NCI-H446 treated with DMSO at 0.1 percent for 48 hours (cell line): ENCODE data around the gene ZNF324B.
A peak's percentile ranks its signal among the peaks of the same experiment; 100 is the strongest.
"Not testable (repeated sequence)": the region's sequence is repeated elsewhere in the genome, so short reads cannot be mapped to it uniquely, and the experiment has no call there.

ENCODE experiments used
- DNase-seq: peaks from one replicate; lab custom pipeline; 2025; lab: John Stamatoyannopoulos, UW

The ZNF324B gene

DNA sequence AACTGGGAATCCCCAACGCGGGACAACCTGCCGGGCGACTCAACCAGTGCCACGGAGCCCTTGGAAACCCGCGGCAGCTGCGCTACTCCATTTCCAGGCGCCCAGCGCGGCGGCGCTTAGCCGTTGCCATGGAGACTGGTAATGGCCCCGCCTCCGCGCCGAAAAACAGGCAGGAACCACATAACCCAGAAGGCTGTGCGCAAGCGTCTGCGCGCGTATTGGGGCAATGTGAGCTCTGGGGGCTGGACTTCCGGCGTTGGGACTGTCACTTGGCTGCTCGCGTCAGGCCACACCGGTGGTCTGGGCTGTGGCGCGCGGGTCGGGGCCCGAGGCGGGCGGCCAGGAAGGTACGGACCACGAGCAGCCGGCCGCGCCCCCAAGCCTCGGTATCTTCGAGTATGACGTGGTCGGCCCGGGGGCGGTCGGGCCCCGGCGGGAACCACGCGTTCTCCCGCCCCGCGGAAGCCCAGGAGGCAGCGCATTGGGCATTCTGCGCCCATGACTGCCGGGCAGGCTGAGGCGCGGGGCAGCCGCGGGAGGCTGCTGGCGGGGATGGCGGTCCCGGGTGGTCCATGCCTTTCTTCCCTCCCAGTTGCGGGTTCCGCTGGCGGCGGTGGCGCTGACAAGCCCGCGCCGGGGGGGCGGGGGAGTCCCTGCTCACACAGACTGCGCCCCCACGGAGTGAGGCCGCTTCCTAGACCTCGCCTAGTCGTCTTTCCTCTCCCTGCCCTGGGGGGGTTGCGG is at the start of gene ZNF324B:
Gene ZNF324B (plus strand): TSS at position 265 of the 744 bp plus-strand sequence. CDS start 2,080 bp downstream, outside the sequence.
- DNase-seq = peak; percentile 94

DNA sequence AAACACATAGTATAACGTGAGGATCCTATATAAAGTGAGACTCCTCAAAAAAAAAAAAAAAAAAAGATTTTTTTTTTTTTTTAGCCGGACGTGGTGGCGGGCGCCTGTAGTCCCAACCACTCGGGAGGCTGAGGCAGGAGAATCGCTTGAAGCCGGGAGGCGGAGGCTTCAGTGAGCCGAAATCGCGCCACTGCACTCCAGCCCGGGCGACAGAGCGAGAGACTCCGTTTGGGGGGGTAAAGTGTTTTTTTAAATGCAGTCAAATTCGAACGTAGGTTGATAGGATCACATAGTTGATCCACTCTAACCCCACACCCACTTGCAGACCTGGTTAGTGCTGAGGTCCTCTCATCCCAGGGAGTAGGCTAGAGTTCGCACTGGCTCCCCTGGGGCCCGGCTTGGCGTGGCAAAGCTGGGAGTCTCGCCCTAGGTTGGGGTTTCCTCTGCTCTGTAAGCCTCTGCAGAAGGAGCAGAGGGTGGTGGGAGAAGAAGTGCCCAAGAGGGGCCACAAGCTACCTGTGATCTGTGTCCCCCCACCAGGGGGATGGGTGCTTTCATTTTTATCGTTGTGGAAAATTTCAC is 49.5 kb upstream of the ZNF324B start:
- DNase-seq = no peak

DNA sequence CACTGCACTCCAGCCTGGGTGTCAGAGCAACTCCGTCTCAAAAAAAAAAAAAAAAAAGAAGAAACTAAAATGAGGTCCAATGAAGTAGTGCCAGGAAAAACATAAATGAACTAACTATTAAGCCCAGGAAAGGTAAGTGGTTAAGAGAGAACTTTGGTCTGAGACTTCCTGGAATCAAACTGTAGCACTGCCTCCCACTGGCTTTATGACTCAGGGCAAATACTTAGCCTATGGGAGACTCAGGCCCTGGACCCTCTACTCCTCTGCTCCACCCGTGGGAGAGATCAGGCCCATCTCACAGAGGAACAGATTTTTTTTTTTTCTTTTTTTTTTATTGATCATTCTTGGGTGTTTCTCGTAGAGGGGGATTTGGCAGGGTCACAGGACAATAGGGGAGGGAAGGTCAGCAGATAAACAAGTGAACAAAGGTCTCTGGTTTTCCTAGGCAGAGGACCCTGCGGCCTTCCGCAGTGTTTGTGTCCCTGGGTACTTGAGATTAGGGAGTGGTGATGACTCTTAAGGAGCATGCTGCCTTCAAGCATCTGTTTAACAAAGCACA is 47.4 kb upstream of the ZNF324B start:
- DNase-seq = not testable (repeated sequence)

DNA sequence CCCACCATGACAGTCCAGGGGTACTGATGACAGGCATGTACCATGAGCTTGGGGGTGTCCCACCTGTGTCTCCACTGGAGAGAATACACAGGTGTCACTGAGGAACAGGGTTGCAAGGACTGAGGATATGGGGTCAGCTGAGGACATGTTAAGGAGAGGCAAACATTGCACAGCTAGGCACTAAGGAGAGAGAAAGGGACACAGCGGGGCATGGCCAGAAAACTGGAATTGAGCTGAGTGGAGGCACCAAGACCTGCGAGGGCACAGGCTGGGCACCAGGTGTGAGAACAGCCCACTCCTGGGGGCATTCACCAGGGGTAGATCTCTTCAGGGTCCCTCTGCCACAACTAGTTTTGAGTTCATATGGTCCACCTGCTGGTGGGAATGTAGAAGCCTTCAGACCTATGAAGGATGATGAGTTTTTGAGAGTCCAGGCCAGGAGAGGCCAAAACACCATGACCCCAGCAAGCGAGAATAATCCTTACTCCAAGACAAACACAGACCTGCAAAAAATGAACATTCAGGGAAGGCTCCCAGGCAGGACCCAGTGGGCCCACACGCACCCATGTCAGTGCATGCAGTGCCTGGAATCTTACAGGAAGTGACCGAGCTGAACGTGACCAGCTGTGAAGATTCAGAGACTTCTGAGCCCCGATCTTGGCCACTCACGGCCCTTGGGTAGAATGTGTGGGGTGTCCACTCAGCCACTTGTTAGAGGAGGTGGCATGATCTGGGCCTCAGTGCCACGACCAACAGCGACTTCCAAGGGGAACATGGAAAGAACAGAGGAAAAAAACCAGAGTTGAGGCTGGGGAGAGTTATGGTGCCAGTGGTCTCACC is 44.4 kb upstream of the ZNF324B start:
- DNase-seq = no peak

DNA sequence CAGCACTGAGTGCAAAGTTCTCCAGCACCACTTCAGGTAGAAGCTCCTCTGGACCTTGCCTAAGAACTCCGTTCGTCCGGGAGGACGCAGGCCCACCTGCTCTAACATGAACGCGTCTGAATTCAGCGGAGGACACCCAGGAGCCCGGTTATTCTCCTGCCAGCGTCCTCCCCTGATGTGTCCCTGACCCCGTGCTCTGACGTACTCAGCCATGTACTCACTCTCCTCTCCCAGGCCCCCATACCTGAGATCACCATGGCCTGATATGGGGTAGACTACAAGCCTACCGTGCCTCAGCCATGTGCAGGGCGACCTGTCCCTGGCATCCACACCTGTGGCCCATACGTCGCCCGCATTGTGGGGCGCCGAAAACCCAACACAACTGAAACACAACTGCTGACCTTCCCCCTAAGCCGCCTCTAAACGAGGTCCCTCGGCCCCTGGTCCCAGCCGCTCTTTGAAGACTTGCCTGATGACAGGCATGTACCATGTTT is 43.7 kb upstream of the ZNF324B start:
- DNase-seq = no peak

DNA sequence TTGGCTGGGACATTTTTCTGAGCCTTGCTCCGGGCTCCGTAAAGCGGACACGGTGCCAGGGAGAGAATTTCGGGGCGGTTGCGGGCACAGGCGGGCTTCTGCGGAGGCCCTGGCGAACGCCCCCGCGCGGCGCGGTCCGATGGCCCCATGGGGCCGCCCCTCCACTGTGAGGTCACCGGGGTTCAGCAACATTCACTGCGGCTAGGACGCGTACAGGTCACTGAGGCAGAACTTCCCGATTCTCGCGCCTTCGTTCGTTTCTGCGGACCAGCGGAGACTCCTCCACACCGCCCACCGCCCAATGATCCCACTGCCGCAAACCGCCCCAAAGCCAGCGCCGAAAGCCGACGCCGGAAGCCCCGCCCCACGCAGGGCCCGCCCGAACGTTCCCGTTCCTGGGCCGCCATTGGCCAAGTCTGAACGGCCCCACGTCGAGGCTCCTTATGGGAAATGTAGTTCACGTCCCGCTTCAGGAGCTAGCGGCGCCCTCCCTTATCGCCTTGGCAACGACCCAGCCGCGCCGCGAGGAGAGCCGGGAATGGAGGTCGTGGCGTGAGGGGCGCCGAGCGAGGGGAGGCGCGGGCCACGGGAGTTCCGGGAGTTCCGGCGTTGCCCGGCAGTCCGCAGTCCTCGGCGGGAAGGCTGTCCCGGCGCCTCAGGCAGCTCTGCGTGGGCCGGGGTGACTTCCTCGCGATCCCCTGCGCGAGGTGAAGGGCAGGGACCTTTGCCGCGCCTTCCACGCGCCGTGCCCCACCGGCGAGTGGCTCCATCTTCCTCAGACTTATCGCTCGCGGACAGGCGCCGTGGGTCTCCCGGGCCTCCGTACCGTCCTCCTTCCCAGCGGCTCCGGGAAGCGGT is 43.0 kb upstream of the ZNF324B start, which contains the start of gene ZNF584:
Gene ZNF584 (plus strand): TSS at position 498 of the 858 bp plus-strand sequence. CDS start 499 bp downstream, outside the sequence.
- peak; percentile 91 for DNase-seq

DNA sequence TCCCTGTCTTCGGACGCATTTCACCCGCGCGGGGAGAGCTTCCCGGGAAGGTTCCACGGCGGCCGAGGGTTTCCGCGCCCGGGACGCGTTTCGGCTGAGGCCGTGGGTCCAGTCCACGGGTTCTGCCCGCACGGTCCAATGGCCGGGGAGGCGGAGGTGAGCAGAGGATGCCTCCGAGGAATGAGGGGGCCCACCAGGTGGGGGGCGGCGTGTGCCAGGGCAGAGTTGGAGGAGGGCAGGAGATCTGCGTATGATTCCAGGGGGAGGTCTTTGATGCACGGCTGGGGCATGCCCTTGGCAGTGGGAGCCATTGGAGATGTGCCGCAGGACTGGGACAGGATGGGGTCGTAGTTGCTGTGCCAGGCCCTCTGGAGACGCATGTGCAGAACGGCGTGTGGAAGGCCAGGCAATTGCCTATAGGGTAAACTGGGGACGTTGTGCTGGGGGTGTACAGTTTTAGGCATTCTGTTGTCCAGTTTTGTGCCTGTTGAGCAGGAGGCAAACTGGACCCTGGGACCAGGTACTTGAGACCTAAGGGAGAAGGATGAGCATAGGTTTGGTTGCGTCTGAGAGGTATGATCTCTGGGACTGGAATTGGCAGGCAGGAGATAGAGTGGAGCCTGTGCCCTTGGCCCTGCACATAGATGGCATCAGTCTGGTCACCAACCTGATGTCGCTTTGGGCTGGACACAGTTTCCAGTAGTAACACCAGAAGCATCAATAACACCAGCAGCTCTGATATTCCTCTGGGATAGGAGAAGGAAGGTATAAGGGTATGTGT is 42.2 kb upstream of the ZNF324B start:
- DNase-seq = peak; percentile 11

DNA sequence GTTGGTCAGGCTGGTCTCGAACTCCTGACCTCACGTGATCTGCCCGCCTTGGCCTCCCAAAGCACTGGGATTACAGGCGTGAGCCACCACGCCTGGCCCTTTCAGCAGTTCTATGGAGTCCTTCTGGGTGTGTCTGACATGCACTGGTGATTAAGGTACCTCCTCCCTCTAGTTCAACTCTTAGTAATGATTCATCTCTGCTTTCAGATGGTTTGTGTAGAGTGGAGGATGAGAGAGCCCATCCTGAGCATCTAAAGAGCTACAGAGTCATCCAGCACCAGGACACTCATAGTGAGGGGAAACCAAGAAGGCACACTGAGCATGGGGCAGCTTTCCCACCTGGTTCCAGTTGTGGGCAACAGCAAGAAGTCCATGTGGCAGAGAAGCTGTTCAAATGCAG is 34.8 kb upstream of the ZNF324B start:
- DNase-seq = no peak

DNA sequence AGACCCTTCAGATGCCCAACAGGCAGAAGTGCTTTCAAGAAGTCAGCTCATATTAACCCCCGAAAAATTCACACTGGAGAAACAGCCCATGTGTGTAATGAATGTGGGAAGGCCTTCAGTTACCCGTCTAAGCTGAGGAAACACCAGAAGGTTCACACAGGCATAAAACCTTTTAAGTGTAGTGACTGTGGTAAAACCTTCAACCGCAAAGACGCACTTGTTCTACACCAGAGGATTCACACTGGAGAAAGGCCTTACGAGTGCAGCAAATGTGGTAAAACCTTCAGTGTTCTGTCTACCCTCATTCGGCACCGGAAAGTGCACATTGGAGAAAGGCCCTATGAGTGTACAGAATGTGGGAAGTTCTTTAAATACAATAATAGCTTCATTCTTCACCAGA is 34.4 kb upstream of the ZNF324B start:
- no peak for DNase-seq

DNA sequence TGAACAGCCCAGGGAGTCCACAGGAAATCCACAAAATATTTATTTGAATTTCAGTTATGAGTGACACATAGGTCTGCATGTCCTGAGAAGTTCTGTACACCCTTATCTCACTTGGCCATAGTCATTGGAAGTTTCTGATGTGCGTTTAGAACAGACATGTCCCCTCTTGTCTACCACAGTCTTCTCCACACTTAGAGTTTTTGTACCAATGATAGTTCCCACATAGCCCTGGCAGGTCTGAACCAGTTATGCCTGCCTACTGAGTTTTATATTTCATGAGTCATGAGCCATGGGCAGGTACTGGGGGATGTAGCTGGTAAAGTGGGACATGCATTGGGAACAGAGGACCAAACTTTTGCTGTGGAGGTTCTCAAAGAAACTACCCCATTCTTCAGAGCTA is 22.8 kb upstream of the ZNF324B start:
- DNase-seq = no peak

DNA sequence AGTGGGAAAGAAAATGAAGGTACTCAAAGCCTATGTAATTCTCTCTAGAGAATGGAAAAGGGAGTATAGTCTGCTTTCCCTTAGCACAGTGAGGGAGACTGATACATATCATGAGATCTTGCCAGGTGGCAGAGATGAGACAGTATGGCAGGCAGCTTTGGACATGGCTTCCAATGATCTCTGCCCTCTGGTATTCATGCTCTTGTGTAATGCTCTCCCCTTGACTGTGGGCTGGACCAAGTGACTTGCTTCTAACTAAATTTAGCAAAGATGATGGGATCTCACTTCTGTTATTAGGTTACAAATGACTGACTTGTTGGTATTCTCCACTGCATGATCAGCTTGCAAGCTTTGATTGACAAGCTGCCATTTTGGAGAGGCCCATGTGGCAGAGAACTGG is 21.7 kb upstream of the ZNF324B start:
- DNase-seq = no peak

DNA sequence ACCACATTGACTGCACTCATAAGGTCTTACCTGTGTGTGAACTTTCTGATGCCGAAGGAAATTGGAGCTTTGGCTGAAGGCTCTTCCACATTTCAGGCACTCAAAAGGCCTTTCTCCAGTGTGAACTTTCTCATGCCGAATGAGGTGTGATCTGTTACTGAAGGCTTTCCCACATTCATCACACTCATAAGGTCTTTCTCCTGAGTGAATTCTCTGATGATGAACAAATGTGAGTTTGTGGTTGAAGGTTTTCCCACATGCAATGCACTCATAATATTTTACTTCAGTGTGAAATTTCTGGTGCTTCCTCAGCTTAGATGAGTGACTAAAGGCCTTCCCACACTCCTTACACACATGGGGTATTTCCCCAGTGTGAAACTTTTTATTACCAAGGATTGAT is 17.2 kb upstream of the ZNF324B start:
- DNase-seq = no peak

DNA sequence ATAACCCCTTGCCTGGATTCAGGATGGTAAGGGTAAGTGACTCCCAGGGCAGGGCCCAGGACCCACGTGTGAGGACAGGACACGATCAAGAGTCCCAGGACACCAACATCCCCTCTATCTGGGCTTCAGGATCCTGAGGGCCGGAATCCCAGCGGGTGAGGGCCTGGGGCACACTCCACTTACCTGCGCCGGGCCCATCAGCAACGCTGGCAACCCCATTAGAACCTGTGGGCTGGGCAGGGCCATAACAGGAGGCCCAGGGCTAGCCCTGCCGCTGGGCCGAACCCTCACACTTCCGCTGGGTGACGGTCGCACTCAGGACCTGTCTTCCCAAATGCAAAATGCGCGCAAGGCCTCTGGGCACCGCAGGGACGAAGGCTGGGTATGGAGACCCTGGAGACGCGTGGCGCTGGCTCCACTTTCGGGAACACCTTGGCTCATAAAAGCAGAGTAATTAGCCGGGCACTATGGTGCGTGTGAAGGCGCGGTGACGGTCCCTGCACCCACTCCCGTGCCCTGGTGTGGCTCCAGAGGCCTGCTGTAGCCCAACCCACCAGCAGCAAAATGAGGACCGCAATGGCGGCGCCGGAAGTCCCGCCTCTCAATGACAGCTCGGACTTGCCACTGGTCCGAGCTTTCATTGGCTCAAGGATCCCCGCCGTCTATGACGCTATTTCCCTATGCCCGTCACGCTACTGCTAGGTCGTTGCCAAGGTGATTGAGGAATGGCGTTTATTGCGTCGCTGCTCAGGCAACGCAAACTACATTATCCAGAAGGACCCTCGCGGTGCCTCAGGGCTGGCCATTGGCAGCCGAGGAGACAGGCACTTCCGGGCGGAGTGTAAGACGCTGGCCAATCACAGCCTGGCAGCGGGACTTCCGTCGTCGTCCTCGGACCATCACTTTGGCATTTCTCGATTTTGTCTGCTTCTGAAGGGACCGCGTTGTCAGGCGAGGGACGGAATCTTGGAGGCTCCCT is 11.6 kb upstream of the ZNF324B start, which contains the start of gene ZNF132:
Gene ZNF132 (minus strand): TSS at position 578 of the 979 bp plus-strand sequence. CDS start 332 bp downstream, at position 246.
- DNase-seq = peak; percentile 69

DNA sequence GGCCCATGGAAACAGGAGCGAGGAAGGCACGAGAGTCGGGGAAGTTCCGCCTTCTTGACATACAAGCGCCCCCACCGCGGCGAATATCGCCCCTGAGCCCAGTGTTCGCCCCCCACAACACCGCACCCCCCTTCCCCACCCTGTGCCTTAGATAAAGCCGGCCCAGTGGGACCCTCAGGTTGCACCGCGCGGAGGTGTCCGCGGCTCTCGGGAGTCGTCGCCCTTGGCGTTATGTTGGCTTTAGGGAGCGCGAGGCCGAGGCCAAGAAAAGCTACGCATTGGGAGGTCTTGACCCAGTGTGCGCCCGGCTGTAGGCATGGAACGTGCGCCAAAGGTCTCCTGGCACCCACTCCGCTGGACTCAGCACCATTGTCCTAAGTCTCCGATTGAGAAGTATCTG is 10.9 kb upstream of the ZNF324B start:
- no peak for DNase-seq

DNA sequence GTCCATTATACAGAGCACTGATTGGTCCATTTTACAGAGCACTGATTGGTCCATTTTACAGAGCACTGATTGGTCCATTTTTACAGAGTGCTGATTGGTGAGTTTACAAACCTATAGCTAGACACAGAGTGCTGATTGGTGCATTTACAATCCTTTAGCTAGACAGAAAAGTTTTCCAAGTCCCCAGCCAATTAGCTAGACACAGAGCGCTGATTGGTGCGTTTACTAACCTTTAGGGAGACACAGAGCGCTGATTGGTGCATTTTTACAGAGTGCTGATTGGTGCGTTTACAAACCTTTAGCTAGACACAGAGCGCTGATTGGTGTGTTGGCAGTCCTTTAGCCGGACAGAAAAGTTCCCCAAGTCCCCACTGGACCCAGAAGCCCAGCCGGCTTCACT is 8.4 kb upstream of the ZNF324B start:
- DNase-seq = not testable (repeated sequence)

DNA sequence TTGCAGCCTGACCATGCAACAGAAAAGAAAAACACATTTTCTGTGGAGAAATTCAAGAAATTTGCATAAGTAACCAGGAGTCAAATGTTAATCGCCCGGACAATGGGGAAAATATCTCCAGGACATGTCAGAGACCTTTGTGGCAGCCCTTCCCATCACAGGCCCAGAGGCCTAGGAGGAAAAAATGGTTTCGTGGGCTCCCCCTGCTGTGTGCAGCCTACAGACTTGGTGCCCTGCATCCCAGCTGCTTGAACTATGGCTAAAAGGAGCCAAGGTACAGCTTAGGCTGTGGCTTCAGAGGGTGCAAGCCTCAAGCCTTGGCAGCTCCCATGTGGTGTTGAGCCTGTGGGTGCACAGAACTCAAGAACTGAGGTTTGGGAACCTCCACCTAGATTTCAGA is 2.6 kb upstream of the ZNF324B start:
- not testable (repeated sequence) for DNase-seq

DNA sequence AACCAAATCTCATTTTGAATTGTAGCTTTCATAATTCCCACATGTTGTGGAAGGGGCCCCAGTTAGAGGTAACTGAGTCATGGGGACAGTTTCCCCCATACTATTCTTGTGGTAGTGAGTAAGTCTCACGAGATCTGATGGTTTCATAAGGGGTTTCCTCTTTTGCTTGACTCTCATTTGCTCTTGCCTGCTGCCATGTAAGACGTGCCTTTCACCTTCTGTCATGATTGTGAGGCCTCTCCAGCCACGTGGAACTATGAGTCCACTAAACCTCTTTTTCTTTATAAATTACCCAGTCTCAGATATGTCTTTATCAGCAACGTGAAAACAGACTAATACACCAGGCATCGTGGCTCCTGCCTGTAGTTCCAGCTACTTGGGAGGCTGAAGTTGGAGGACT is 1.4 kb upstream of the ZNF324B start:
- not testable (repeated sequence) for DNase-seq

DNA sequence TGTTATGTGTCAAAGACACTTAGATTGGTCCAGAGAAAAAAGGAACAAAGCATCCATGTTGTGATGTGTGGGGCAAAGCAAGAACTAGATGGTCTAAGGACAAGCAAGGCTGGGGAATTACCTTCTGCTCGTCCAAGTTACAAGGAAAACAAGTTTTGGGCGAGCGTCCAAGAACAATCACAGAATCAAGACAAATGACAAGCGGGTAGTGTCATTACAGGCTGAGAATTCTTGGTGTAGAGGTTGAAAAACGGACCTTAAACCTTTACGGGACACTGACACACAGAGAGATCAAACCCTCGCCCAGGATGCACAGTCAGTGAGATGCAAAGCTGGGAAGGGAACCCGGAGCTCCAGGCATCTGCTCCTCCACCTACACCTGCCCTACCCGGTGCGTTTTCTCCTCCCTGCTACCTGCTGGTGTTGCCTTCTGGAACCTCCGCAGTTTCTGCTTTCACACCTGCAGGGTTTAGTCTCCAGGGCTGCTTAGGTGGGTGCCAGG is 515 bp upstream of the ZNF324B start:
- no peak for DNase-seq

DNA sequence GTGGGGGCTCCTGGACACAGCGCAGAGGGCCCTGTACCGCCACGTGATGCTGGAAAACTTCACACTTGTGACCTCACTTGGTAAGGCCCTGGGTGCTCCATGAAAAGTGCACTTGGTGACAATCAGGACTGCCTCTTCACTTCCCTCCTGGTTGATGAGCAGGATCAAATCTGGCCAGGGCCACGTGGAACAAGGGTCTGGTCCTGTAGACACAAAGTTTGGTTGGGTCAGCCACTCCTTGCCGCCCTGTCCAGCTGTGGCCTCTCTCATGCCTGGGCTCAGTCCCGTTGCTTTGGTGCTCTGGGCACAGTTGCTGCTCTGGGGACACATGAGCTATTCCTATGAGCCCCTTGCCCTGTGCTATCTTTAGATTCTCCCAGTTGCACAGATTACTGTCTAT is 2.3 kb downstream of the ZNF324B start:
- DNase-seq = no peak
